NCI-H748 (cell line): ENCODE data around the gene TMC3.
A peak's percentile ranks its signal among the peaks of the same experiment; 100 is the strongest.

ENCODE experiments used
- DNase-seq: peaks from one replicate; lab custom pipeline; 2025; ENCODE audit not compliant: unreplicated experiment; lab: John Stamatoyannopoulos, UW

Gene TMC3

DNA sequence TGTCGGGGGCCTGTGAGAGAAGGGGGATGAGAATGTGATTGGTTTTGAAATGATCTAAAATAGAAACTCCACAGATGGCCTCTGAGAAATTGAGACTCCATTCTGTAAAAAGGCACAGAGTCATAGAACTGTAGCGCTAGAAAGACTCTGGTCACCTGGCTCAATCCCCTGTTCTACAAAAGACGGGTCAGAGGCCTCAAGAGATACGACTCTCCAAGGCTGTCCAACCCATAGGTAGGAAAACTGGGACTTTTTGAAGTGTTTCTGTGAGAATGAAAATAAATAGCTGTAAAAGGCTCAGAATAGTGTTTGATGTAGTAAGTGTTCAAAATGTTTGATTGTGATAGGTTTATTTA is 11.7 kb upstream of the TMC3 start:
- no peak for DNase-seq

GRCh38 chr15:81384891-81385720 is 11.1 kb upstream of the TMC3 start:
- DNase-seq, result peak; percentile 30

- DNase-seq, result no peak
Measured at GRCh38 chr15:81381720-81382119, 7.7 kb upstream of the TMC3 start.

DNA sequence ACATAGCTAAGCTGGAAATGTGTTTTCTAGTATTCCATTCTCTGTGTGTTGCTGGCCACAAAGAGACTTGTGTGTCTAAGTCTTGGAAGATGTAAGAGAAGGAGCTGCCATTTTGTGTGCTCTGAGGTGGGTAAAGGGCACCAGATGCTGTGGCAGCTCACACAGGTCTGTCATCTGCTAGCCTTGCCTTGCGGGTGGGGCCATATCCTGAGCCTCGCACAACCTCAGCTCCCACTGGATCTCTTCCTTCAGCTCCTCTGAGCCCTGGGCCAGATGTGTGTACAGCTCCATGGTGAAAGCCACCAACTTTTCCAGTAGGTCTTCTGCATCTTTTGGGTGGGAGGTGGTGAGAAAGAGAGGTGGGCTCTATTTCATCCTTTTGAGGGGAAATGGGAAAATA is 6.7 kb upstream of the TMC3 start:
- no peak for DNase-seq

DNA sequence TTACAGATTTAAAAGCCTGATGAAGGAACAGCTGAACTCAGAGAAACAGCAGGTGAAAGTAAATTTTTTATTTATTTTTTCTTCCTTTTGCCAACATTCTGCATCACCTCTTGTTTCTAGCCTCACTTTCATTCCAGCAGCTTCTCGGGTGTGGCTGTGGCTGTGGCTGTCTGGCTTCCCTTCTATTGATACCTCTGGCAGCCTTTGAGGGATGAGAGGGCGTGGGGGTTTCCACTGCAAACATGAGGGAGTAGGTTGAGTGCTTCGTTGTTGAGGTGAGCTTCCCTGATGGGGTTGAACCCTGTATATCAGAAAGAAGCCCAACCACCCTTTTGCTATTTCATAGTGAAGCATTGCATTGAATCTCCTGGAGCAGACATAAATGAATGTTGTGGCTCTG is 6.2 kb upstream of the TMC3 start:
- no peak for DNase-seq

GRCh38 chr15:81379269-81379668 is 5.3 kb upstream of the TMC3 start:
- DNase-seq, result no peak

- DNase-seq, result no peak
Measured at GRCh38 chr15:81378443-81378842, 4.4 kb upstream of the TMC3 start.

DNA sequence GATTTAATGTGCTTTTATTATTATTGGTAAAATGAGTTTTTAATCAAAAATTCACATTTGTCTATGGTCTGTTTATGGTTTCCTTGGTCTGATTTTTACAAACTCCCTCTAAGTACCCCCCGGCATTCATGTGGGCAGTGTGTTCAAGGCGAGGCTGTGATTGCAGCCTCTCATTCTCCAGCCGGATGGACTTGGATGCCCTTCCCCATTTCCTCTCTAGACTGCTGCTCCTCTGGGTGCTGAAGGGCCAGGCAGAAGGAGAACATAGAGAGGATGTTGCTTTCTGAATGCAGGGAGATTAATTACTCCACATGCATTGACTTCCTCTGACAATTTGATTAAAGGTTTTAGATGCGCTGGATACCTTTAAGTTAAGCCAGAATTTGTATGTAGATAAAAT is 3.9 kb upstream of the TMC3 start:
- DNase-seq, result no peak

DNA sequence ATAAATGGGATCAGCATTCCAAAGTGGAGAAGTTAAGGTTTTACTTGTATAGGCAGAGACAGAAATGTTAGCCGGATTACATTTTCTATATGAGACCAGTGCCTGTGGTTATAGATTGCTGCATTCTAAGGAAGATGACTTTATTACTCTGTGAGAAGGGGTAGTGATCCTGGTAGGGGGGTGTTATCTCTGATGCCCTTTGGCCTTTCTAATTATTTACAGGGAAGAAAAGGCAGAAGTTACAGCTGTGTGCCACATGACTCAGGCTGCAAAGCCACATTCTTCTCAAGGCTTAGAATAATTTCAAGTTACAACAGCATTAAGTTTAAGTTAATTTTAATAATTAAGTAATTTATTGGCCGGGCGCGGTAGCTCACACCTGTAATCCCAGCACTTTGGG is 2.2 kb upstream of the TMC3 start:
- DNase-seq, result no peak

DNA sequence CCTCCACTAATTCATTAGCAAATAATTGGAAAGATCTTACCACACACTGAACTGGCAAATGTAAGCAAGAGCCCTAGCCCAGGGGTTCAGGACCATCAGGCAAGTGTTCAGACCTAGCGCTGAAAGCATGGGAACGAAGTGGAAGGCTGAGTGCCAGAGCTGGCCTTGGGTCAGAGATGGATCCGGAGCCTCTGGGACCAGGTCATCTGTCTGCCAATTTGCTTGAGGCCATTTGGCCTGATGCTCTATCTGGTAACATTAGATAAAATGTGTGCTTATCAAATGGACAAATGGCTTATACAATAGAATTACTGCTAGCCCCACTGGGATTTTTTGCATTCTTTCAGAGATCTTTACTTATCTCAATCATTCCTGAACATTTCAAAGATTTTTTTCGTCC is 1.4 kb upstream of the TMC3 start:
- DNase-seq, result no peak

- no peak for DNase-seq
Measured at GRCh38 chr15:81373176-81373575, 837 bp downstream of the TMC3 start.

DNA sequence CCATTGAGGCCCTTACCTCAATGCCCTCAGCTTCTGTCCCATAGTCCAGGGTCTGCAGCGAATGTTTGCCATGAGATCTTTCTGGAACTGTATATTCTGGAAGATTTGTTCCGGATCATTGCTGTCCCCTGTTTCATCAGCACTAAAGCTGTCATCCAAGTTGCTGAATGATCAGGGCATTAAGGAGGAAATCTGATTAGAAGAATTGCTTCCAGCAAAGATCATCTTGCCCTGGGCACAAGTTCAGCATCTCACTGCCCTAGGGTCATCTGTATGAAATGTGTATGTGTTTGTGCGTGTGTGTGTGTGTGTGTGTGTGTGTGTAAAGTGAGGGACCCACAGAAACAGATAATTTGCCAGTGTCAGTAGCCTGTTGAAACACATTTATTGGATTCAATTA is 1.4 kb downstream of the TMC3 start:
- DNase-seq, result no peak

DNA sequence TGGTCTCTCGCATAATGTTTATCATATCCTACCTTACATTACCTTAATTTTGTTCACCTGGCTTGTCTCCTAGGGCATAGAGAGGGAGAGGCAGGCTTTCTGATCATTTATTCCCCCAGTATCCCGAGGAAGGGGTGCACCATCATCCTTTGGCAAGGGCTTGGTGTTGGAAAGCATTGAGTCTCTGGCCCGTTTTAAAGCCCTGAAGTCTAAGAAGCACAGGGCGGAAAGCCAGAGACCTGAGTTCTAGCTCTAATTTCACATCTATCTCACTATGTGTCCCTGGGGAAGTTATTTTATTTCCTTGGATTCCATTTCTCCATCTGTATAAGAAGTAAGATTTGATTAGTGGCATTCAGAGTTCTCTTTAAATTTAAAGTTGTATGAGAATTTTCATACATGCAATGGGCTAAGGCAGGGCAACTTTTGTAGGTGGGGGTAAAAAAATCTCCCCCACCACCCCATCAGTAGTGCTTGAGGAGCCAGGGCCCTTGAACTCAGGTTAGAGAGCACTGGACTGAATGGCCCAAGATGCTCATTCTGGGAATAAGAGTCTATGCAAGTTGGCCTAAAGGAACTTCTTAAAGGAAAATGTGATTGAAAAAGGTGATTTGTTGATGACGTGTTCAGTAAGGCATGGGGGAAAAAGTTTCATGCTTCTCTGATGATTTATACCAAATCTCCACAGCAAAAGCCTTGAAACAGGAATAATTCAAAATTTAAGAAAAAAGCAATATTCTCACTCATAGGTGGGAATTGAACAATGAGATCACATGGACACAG is 10.1 kb downstream of the TMC3 start:
- no peak for DNase-seq

DNA sequence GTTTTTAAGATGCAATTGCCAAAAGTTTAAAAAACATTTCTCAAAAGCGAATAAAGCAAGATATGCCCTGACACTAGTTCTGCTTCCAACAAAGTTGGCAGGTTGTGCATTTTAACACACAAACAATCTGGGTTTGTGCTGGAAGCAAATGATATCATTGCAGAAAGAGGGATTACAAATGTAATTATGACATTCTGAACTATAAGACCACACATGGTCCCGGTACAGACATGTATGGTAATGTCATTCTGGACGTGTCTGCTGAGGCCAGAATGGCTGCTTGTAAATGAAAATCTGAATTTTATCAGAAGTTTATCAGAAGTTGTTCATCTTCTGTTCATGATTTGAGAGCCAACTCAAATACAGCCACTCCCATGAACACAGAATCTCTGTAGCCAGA is 10.7 kb downstream of the TMC3 start:
- no peak for DNase-seq

GRCh38 chr15:81362790-81363189 is 11.2 kb downstream of the TMC3 start:
- DNase-seq, result no peak

DNA sequence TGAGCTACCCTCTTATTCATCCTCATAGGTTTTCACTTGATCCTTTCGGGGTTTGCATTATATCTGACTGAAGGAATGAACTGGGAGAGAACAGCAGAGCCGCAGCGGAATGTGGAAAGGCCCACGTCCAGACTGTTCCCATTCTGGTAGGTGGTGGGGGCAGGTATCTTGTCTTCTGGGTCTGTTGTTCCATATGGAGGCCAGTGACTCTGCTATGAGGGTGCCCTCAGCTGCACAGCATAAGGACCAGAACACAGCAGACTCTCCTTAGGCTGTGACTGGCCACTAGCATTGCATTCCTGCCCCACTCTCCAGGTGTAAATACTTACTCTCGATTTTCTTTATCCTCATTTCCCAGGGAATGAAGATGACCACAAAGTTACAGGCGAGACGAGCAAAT is 12.1 kb downstream of the TMC3 start:
- no peak for DNase-seq

DNA sequence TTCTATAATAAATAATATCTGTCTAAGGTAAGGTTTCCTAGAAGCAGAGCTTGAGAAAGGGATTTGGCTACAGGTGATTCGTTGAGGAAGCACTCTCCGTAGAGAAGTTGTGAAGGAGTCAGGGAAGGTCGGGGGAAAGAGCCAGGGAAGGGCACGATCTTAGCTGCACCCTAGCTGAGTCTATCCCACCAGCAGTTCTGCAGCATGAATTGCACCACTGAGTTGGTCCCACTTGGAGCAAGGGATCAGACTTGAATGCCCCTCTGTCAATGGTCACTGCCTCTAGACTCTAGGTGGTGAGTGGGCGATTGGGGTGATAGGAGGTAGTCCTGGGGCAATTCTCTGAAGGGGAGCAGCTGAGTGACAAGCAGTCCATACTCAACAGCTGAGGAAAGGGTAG is 13.5 kb downstream of the TMC3 start:
- no peak for DNase-seq

- no peak for DNase-seq
Measured at GRCh38 chr15:81358248-81358647, 15.8 kb downstream of the TMC3 start.

GRCh38 chr15:81357180-81357686 is 16.8 kb downstream of the TMC3 start:
- no peak for DNase-seq

DNA sequence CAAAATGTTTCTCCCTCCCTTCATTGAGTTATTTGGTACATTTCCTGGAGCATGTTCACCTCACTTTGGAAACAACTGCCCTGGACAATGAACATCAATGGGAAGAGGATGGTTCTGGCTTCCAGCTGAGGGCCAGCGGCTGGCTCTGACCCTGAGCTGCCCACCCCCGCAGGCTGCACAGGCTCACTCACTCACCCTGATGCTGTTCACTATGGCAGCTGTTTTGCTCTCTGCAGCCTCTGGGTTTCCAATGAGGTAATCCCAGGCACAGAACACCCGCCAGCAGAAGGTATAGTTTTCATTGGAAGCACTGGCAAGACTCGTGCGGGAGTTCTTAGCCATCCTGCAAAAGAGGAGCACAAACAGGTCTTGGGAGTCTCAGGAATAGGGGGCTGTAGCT is 17.8 kb downstream of the TMC3 start:
- DNase-seq, result no peak

DNA sequence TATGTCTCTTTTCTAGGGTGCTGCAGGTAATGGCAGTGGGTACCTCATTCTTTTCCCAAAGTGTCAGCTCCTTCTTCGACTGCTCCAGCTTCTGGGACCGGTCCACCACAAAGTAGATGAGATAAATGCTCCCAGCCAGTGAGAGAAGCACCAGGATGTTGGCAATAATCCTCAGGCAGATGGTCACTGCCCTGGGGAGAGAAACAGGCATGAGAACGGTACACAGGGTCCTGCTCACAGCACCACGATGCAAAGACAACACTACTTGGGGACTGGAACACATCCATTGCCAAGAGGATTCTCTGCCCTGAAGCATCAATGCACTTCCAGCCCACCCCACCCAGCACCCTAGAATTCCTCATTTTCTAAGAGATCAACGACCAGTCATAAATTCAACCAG is 22.4 kb downstream of the TMC3 start:
- DNase-seq, result no peak

- DNase-seq, result no peak
Measured at GRCh38 chr15:81349271-81349670, 24.7 kb downstream of the TMC3 start.
